Measurements from ENCODE around the gene RBCK1.
A peak's percentile ranks its signal among the peaks of the same experiment; 100 is the strongest.

RBCK1 gene

DNA sequence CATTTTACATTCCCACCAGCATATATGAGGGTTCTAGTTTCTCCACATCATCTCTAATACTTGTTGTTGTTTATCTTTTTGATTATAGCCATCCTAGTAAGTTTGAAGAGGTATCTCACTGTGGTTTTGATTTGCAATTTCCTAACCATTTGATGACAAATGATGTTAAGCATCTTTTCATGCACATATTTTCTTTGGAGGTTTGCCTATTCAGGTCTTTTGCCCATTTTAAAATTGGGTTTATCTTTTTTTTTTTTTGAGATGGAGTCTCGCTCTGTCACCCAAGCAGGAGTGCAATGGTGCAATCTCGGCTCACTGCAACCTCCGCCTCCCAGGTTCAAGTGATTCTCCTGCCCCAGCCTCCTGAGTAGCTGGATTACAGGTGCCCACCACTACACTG, 4.0 kb downstream of the RBCK1 start:
- POLR2A ChIA-PET = no interaction called here

GRCh38 chr20:414161-414560, 6.1 kb downstream of the RBCK1 start:
- TF ChIP-seq CTCF (IDR thresholded peaks at IDR 0.05; ENCODE audit: control extremely low read depth, extremely low read depth, low read depth, missing control alignments) = no peak
- CTCF ChIA-PET = interaction anchor here (1.4 to 2.0 kb wide), 3 partner anchors 11 to 21 kb away, joined by 3 to 7 read pairs (median 3); no protein-coding TSS in a partner anchor

More for the DNA sequence above, 4.0 kb downstream of the RBCK1 start:
- TF ChIP-seq CTCF (IDR thresholded peaks at IDR 0.05; ENCODE audit: control extremely low read depth, extremely low read depth, low read depth, missing control alignments) = no peak
- DNase-seq (ENCODE audit: extremely low spot score) = no peak
- CTCF ChIA-PET = no interaction called here

DNA sequence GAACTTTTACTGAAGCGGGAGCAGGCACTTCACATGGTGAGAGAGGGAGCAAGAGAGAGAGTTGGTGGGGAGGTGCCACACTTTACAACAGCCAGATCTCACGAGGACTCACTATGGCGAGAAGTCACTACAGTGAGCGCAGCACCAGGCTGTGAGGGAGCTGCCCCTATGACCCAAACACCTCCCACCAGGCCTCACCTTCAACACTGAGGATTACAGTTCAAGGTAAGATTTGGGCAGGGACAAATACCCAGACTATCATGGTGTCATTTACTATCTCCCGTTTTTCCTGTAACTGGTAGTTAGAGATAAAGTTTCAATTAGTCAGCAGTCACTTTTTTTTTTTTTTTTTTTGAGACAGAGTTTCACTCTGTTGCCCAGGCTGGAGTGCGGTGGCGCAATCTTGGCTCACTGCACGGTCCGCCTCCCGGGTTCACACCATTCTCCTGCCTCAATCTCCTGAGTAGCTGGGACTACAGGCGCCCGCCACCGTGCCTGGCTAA, 7.8 kb downstream of the RBCK1 start:
- ChIA-PET CTCF (no interaction called here), POLR2A (no interaction called here)
- no peak for TF ChIP-seq CTCF (IDR thresholded peaks at IDR 0.05; ENCODE audit: control extremely low read depth, extremely low read depth, low read depth, missing control alignments)
- no peak for DNase-seq (ENCODE audit: extremely low spot score)

More at GRCh38 chr20:414161-414560, 6.1 kb downstream of the RBCK1 start:
- no peak for DNase-seq (ENCODE audit: extremely low spot score)
- POLR2A ChIA-PET = no interaction called here

- DNase-seq (ENCODE audit: extremely low spot score) = no peak
- TF ChIP-seq CTCF (IDR thresholded peaks at IDR 0.05; ENCODE audit: control extremely low read depth, extremely low read depth, low read depth, missing control alignments) = no peak
- ChIA-PET POLR2A (no interaction called here), CTCF (no interaction called here)
These were observed 9.1 kb downstream of the RBCK1 start for GRCh38 chr20:416950-417800.

DNA sequence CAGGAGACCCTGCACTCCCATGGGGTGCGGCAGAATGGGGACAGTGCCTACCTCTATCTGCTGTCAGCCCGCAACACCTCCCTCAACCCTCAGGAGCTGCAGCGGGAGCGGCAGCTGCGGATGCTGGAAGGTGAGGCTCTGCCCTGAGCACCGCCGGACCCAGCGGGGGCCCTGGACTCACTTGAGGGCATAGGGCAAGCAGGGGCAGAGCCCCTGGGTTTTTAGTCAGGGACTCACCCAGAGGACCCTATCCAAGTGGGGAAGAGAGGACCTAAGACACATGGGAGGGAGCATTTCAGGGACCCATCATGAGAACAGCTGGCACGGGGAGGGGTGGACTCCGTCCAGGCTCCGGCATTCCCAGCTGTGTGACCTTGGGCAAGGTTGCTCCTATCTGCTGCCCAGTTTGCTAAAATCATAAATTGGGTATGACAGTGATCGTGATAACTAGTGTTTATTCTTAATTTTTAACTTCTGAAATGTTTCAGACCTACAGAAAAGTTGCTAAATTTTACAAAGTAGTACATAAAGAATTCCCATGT, 9.8 kb downstream of the RBCK1 start:
- DNase-seq (ENCODE audit: extremely low spot score) = no peak
- ChIA-PET POLR2A (no interaction called here), CTCF (no interaction called here)
- TF ChIP-seq CTCF (IDR thresholded peaks at IDR 0.05; ENCODE audit: control extremely low read depth, extremely low read depth, low read depth, missing control alignments) = no peak

GRCh38 chr20:418858-419365, 10.8 kb downstream of the RBCK1 start:
- DNase-seq (ENCODE audit: extremely low spot score) = peak; percentile 9
- POLR2A ChIA-PET = no interaction called here
- TF ChIP-seq CTCF (IDR thresholded peaks at IDR 0.05; ENCODE audit: control extremely low read depth, extremely low read depth, low read depth, missing control alignments) = no peak
- CTCF ChIA-PET = interaction anchor here (1.3 kb wide), 1 partner anchor 37 kb away, joined by 3 read pairs; no protein-coding TSS in a partner anchor

Data from GM10248 (cell line).